Ascending aorta (tissue), 2 donors: ENCODE data around the gene KCNK18. TPM values are rescaled to one million over a fixed set of nuclear protein-coding genes. Genes with fewer than 3 reads are reported as not detected.

Source experiments
- DNase-seq, 2 donors: peaks; one replicate each; pipeline ENCODE4 v3.0.0-alpha.2; 2019; ENCODE audit warnings: low spot score in 2 of 2
- H3K27ac ChIP-seq, 2 donors: fragments of 200-600 bp; sonication (generic); one replicate each; pipeline ENCODE4 v1.5.1; 2016 to 2017; ENCODE audit warnings: mild to moderate bottlenecking in 1 of 2
- H3K27me3 ChIP-seq: fragments of 200-600 bp; sonication (generic); one replicate; pipeline ENCODE4 v1.5.1; 2017
- H3K36me3 ChIP-seq, 2 donors: fragments of 200-600 bp; sonication (generic); one replicate each; pipeline ENCODE4 v1.5.1; 2016
- H3K4me1 ChIP-seq, 2 donors: fragments of 200-600 bp; sonication (generic); one replicate each; pipeline ENCODE4 v1.5.1; 2016 to 2017; ENCODE audit warnings: mild to moderate bottlenecking in 1 of 2
- H3K4me3 ChIP-seq, 2 donors: fragments of 200-600 bp; sonication (generic); one replicate each; pipeline ENCODE4 v1.5.1; 2016 to 2017; ENCODE audit warnings: mild to moderate bottlenecking in 1 of 2
- H3K9me3 ChIP-seq, 2 donors: fragments of 200-600 bp; sonication (generic); one replicate each; pipeline ENCODE4 v1.5.1; 2016
- CTCF ChIP-seq, 3 experiments: fragments of 200-600 bp in 2 of 3; fragments of 450-650 bp in 1 of 3; sonication (generic) in 2 of 3; IDR thresholded peaks; one replicate each; pipeline ENCODE4 v1.5.1; 2016 to 2019; ENCODE audit warnings: antibody characterized with exemption in 3 of 3, mild to moderate bottlenecking in 1 of 3, moderate library complexity in 1 of 3
- intact Hi-C: fragments of 100-400 bp; cut with DNase I; formaldehyde crosslinking; loops from one replicate; pipeline ENCODE4 v1.15.1; 2023
- total RNA-seq: library from RNA; depleted of rRNA; stranded (reverse); fragments of >200 nt; gene quantifications from one replicate; pipeline ENCODE4 v1.1.0, GENCODE V29; 2016

Gene KCNK18
- total RNA-seq, 1 donor from 2014 or later: not detected

GRCh38 chr10:117250411-117250810 is 53.1 kb downstream of the KCNK18 start:
- Histone ChIP-seq H3K27me3 (no peaks in the 10 kb centered on the region), H3K4me1 (no peaks in the 10 kb centered on the region), H3K9me3 (no peaks in the 10 kb centered on the region), H3K27ac (no peak overlapping the region), H3K4me3 (no peak overlapping the region), H3K36me3 (no peaks in the 10 kb centered on the region)
- DNase-seq: no peak
- no peak for TF ChIP-seq CTCF (IDR thresholded peaks at IDR 0.05)
- intact Hi-C loops: no loop called here

GRCh38 chr10:117253908-117254307 is 56.6 kb downstream of the KCNK18 start:
- Histone ChIP-seq H3K9me3 (no peaks in the 10 kb centered on the region), H3K4me3 (no peak overlapping the region), H3K4me1 (no peaks in the 10 kb centered on the region), H3K27me3 (no peaks in the 10 kb centered on the region), H3K36me3 (no peaks in the 10 kb centered on the region), H3K27ac (no peak overlapping the region)
- no peak for TF ChIP-seq CTCF (IDR thresholded peaks at IDR 0.05)
- intact Hi-C loops: no loop called here
- DNase-seq: no peak

- H3K27me3 ChIP-seq: no peaks in the 10 kb centered on the region
- no peaks in the 10 kb centered on the region for H3K36me3 ChIP-seq
- no peaks in the 10 kb centered on the region for H3K9me3 ChIP-seq
- H3K27ac ChIP-seq: no peak overlapping the region
- intact Hi-C loops: no loop called here
- H3K4me1 ChIP-seq: no peaks in the 10 kb centered on the region
- TF ChIP-seq CTCF (IDR thresholded peaks at IDR 0.05): no peak
- no peak for DNase-seq
- no peak overlapping the region for H3K4me3 ChIP-seq
These were observed 57.0 kb downstream of the KCNK18 start for GRCh38 chr10:117254338-117254737.

- DNase-seq: no peak
- Histone ChIP-seq H3K27me3 (no peaks in the 10 kb centered on the region), H3K36me3 (no peaks in the 10 kb centered on the region), H3K27ac (no peak overlapping the region), H3K9me3 (no peaks in the 10 kb centered on the region), H3K4me1 (no peaks in the 10 kb centered on the region), H3K4me3 (no peak overlapping the region)
- no peak for TF ChIP-seq CTCF (IDR thresholded peaks at IDR 0.05)
- intact Hi-C loops: no loop called here
These were observed 57.8 kb downstream of the KCNK18 start for GRCh38 chr10:117254774-117255735.

- Histone ChIP-seq H3K4me3 (no peak overlapping the region), H3K27ac (no peak overlapping the region), H3K27me3 (no peaks in the 10 kb centered on the region), H3K9me3 (no peaks in the 10 kb centered on the region), H3K4me1 (no peaks in the 10 kb centered on the region), H3K36me3 (no peaks in the 10 kb centered on the region)
- TF ChIP-seq CTCF (IDR thresholded peaks at IDR 0.05): no peak
- intact Hi-C loops: no loop called here
- no peak for DNase-seq
These were observed 58.7 kb downstream of the KCNK18 start for GRCh38 chr10:117255835-117256460.
